ENCODE data around the gene GAS2L1. TPM values are rescaled to one million over a fixed set of nuclear protein-coding genes. Genes with fewer than 3 reads are reported as not detected.

GAS2L1 gene
- total RNA-seq, 1 experiment from 2014 or later, result 6.9 TPM

DNA sequence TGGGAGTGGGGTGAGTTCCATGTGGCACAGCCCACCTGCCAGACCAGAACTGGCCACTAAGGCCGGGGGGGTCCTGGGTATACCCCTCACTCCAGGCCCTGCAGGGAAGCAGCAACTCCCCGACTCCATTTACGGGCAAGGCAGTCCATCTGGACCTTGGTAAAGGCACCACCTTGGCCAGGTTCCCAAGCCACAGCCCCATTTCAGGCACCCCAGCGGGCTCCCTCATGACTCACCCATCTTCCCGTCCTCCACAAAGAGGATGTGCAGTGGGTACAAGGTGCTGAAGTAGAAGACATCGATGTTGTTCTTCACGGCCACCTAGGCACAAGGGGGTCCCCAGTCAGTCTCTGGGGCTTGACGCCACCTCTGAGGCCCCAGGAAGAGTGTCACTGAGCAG lies 24.8 kb downstream of the GAS2L1 start:
- in situ Hi-C loops (cut with HindIII; ENCODE audit: low pct_unique_long_range_greater_than_20kb, low sequenced_read_pairs), result no loop called here
- DNase-seq (ENCODE audit: low read depth, low spot score), result no peak

DNA sequence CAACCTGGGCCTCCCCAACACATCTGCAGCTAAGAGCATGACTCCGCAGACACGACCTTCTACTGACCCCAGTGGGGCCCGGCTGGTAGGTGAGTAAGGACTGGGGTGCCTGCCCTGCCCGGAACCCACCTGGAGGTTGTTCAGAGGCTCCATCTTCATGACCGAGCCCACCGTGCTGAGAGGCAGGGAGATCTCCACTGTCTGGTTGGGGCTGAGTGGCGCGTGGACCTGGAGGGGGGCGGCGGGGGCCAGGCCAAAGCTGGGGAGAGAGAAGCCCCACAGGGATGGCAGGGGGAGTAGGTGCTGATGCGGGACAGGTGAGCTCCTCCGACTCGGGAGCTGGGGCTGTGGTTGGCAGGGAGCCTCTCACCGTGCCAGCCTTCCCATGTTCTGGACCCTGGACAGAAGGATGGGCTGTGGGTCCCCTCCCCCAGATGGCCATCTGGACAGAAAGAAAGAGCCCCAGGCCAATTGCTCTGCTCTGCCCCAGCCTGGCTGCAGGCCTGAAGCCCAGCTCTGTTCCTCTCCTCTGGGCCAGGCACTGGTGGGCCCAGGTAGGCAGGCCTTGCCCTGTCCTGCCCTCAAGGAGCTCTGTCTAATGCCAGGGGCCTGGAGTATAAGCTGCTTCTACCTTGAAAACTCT lies 25.3 kb downstream of the GAS2L1 start:
- in situ Hi-C loops (cut with HindIII; ENCODE audit: low pct_unique_long_range_greater_than_20kb, low sequenced_read_pairs), result no loop called here
- DNase-seq (ENCODE audit: low read depth, low spot score), result no peak

DNA sequence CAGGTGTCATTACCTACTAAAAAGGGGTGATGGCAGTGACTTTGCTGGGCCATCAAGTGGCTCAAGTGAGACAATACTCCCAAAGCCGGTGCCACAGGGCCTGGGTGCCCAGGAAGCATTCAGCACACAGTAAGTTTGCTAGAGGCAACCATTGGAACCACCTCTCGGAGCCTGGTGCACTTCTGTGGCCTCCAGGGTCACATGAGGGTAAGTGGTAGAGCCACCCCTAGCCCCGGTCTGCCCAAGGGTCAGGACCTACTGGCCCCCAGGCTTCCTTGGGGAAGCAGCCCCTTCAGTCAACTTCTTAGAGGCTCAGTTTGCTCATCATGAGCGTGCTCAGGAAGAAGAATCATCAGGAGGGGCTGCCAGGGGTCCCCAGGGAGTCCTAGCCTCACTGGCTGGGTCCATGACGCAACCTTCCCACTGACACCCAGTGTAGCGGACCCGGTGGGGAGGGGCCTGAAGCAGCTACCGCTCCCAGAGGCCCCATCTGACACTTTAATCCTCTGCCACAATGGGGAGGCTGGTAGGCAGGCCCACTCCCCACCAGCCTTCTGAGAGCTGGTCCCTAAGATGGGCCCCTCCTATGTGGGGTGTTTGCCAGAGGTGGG lies 26.5 kb downstream of the GAS2L1 start:
- no peak for DNase-seq (ENCODE audit: low read depth, low spot score)
- in situ Hi-C loops (cut with HindIII; ENCODE audit: low pct_unique_long_range_greater_than_20kb, low sequenced_read_pairs), result no loop called here

DNA sequence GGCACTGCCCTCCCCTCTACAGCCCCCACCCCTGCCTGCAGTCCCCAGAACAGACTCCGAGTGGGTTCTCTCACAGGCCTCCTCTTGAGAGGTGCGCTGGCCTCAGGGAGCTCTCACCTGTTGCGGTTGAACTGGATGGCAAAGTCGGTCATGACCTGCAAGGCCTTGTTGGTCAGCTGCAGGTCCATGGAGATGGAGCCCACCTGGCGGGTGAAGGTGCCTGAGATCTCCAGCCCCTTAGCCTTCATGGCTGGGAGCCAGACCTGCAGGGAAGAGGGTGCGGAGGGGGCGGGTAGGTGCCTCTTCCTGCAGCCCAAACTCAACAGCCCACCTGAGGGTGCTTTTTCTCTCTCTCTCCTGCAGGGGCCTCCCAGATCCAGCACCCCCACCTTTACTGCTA lies 27.7 kb downstream of the GAS2L1 start:
- DNase-seq (ENCODE audit: low read depth, low spot score), result no peak
- in situ Hi-C loops (cut with HindIII; ENCODE audit: low pct_unique_long_range_greater_than_20kb, low sequenced_read_pairs), result no loop called here

DNA sequence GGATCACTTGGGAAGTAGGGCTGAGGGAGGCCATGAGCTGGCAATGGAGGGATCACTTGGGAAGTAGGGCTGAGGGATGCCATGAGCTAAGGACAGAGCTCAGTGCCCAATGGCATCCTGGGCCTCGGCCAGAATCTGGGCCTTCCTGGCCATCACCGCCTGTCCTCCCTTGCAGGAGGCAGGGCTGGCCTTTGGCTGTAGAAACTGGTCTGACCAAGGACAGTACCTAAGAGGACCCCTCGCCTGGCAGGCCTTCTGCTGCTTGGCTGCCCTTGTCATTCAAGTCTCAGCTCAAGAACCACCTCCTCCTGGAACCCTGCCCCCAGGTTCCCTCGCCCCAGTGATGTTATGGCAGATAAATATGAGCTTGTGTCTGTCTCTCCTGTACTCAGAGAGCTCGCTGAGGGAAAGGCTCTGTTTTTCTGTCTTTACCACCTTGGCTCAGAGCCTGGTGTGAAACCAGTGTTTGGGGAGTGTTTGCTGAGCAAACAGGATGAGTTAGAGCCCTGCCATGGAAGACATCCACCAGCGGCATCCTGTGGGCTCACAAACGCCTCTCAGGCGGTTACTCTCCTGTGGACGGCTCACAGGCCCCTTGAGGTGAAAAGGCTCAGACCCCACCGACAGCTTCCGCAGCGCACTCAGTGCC lies 28.4 kb downstream of the GAS2L1 start:
- in situ Hi-C loops (cut with HindIII; ENCODE audit: low pct_unique_long_range_greater_than_20kb, low sequenced_read_pairs), result no loop called here
- no peak for DNase-seq (ENCODE audit: low read depth, low spot score)

DNA sequence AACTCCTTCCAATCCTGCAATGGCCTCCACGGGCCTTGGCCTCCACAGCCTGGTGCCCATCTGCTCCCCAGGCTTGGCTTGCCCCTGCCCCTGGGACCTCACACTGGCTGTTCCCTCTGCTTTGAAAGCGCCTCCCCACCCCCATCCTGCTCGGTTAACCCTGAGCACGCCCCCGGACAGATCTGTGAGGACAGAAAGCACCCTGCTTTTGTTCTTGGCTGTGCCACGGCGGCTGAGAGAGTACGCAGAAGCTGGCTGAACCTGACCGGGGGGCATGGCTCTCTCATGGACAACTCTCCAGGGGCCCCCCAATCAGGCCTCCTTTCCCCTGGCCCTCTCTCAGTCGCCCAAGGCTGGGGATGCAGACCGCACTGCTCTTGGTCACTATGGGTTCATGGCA lies 29.2 kb downstream of the GAS2L1 start:
- no peak for DNase-seq (ENCODE audit: low read depth, low spot score)
- in situ Hi-C loops (cut with HindIII; ENCODE audit: low pct_unique_long_range_greater_than_20kb, low sequenced_read_pairs), result no loop called here

DNA sequence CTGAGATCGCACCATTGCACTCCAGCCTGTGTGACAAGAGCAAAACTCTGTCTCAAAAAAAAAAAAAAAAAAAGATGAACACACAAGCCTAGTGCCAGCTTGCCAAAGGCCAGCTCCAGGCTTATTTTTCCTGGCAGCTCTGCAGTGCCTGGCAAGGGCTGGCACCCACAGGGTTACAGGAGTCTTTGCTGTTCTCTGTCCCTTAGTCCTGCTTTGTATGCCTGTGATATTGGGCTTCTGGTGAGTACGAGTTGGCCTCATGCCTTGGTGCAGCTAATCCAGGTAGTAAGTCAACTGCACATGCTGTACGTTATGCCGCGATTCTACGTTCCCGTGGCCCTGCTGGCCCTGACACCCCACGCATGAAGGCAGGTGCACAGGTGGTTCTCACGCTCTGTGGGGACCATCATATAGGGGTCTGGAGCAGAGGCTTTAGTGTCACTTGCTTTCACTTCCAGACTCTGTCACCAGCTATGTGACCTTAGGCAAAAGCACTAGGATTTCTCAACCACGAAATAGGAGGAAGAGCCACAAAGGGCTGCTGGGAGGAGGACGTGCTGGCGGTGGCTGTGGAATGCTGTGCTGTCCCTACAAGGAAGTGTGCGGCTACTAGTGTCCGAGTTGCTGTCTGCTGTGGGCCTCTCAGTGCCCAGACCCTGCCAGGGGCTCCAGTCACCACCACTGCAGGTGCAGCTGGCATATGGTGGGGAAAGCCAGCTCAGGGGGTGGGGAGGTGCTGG lies 30.5 kb downstream of the GAS2L1 start:
- in situ Hi-C loops (cut with HindIII; ENCODE audit: low pct_unique_long_range_greater_than_20kb, low sequenced_read_pairs), result no loop called here
- no peak for DNase-seq (ENCODE audit: low read depth, low spot score)

DNA sequence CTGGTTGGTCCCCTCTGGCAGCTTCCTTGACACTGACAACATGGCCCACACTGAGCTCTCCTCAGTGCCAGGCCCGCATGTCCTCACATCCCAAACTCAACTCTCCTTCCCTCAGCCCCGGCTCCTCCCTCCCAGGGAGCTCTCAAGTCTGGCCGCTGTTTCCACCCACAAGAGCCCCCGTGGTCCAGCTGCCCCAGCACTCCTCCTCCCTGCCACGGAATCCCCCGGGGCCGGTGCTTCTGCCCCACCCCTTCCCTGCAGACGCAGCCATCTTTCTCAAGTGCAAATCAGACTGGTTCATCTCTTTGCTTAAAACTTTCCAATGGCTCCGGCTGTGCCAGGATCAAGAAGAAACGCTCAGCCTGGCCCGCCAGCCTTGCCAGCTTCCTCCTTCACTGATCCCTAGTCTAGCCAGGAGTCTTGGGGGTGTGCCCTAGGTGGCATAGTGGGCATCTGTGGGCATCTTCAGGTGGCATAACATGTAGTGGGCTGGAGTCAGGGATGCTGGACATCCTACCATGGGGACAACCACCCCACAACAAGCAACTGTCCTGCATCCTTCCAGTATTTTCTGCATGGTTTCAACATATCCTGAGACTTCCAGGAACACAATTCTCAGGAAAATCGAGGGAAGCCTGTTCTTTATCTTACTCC lies 31.3 kb downstream of the GAS2L1 start:
- in situ Hi-C loops (cut with HindIII; ENCODE audit: low pct_unique_long_range_greater_than_20kb, low sequenced_read_pairs), result no loop called here

DNA sequence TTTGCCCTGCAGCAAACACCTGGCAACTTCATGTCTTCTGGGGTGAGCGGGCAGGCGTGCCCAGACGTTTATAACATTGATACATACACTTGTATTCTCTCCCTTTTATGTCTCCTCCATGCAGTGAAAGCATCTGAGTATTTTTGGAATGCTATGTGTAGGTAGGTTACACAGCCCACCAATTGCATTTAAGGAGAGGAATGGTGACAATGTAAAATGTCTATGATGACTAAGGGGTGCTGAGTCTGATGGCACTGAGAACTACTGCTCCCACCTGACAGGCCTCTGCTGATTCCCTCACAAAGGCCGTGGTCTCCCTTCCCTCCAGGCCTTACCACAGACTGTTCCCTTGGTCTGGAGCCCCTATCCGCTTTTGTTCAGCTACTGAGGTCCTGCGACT lies 31.9 kb downstream of the GAS2L1 start:
- in situ Hi-C loops (cut with HindIII; ENCODE audit: low pct_unique_long_range_greater_than_20kb, low sequenced_read_pairs), result no loop called here
- no peak for DNase-seq (ENCODE audit: low read depth, low spot score)

More for the DNA sequence above, 31.3 kb downstream of the GAS2L1 start:
- DNase-seq (ENCODE audit: low read depth, low spot score), result no peak

DNA sequence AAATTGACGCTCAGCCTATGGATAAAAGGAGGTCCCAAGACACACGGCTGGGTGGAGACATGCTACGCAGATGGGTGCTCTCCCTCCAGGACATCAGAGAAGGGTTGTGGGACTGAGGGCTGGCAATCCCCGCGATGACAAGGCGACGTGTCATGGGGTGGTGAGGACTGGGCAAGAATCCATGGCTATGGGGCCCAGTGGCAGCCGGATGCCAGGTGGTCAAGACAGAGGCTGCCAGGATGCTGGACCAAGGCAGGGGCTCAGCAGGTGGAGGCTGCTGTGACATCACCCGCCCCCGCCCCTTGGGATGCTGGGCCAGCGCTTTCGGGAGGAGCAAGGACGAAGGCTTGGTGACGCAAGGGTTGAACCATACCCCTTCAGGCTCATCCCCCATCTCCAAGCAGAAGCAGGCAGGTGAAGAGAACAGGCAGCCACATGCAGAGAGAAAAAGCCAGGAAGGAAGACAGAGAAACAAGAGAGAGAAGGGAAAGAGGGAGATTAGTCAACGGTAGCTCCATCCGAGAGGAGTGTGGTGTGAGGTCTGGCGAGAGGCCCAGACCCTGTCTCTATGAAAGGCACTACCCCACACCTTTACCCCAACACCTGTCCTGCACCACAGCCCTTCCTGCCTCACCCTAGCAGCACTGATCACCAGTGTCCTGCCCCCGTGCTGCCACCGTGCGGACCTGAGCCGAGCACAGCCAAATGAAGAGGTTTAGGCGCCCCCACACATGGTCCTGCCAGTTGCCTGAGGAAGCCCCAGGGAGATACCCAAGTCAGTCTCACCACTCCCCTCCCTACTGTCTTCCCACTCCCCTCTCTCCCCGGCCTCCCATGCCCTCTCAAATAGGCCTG lies 33.2 kb downstream of the GAS2L1 start:
- in situ Hi-C loops (cut with HindIII; ENCODE audit: low pct_unique_long_range_greater_than_20kb, low sequenced_read_pairs), result no loop called here
- DNase-seq (ENCODE audit: low read depth, low spot score), result no peak

DNA sequence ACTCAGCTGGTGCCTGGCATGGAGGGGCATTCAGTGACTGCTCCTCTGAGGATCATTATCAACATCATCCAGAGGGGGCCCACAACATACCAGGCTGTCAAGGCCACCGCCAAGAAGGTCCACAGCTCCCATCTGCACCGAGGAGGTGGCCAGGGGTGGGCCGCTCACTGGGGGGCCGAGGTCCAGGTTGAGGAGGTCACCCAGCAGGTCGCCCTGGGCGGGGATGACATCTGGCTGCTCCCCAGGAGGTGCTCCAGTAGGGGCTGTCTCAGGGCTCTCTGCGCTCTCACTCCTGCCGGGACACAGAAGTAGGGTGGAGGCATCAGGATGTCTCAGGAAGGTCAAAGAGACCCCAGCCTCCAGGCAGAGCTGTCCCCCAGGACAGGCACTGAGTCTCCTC lies 34.1 kb downstream of the GAS2L1 start:
- DNase-seq (ENCODE audit: low read depth, low spot score), result no peak
- in situ Hi-C loops (cut with HindIII; ENCODE audit: low pct_unique_long_range_greater_than_20kb, low sequenced_read_pairs), result no loop called here

DNA sequence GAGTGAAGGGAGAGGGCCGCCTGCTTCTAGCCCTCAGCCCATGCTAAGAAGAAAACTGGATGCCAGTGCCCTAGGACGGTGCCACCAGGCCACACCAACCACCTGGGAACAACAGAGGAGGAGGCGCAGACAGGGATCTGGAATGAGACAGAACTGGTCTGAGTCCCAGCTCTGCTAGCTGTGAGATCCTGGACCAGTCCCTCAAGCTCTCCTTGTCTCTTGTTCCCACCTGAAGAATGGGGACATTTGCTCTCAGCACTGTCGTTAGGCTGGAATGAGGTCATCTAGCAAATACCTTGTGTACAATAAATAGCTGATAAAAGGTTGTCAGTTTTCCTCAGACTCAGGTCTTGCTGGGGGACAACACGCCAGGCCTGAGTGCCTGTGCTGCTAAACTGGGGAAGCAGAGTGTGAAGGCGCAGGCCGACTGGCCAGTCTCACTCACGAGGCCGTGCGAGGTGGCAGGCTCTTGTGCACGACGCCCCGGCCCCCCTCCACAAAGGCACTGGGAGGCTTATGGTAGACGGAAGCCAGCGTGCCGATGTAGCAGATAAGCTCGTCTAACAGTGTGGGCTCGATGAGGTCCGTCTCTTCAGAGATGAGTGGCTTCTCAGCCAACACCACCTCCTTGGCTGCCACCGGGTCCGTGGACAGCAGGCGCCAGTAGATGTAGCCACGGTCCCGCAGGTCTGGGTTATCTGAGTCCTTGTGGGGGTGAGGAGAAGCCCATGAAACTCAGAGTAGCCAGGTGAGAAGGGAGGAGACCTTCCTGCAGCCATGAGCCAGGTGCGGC lies 34.8 kb downstream of the GAS2L1 start:
- DNase-seq (ENCODE audit: low read depth, low spot score), result no peak

DNA sequence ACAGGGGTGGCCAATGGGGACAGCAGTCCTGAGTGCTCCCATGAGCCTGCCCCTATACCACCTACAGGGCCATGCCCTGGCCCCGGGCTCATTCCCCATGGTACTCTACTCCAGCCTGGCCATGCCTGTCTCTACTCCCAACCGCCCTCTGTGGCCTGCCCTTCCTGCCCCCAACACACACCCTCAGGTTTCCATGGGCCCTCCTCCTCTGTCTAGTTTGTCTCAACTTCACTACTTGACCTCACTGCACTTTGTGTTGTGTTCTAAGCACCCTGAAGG lies 35.3 kb downstream of the GAS2L1 start:
- in situ Hi-C loops (cut with HindIII; ENCODE audit: low pct_unique_long_range_greater_than_20kb, low sequenced_read_pairs), result no loop called here
- no peak for DNase-seq (ENCODE audit: low read depth, low spot score)

More for the DNA sequence above, 34.8 kb downstream of the GAS2L1 start:
- in situ Hi-C loops (cut with HindIII; ENCODE audit: low pct_unique_long_range_greater_than_20kb, low sequenced_read_pairs), result no loop called here

DNA sequence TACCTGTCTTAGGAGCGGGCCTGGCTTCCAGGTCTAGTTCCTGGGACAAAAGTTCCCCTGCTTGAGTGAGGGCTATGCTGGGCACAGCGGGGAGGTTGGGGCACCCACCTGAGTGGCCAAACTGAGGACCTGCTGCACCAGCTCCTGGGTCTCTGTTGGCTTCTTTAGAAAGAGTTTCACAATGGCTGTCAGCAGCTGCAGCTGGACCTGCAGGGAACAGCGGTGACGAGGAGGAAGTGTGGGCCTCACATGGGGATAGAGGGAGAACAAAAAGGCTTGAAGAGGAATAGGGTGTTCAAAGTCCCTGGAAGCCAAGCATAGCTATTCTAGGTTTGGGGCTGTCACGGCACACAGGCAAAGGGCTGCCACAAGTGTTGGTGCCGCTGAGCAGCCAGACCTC lies 35.7 kb downstream of the GAS2L1 start:
- DNase-seq (ENCODE audit: low read depth, low spot score), result no peak
- in situ Hi-C loops (cut with HindIII; ENCODE audit: low pct_unique_long_range_greater_than_20kb, low sequenced_read_pairs), result no loop called here

DNA sequence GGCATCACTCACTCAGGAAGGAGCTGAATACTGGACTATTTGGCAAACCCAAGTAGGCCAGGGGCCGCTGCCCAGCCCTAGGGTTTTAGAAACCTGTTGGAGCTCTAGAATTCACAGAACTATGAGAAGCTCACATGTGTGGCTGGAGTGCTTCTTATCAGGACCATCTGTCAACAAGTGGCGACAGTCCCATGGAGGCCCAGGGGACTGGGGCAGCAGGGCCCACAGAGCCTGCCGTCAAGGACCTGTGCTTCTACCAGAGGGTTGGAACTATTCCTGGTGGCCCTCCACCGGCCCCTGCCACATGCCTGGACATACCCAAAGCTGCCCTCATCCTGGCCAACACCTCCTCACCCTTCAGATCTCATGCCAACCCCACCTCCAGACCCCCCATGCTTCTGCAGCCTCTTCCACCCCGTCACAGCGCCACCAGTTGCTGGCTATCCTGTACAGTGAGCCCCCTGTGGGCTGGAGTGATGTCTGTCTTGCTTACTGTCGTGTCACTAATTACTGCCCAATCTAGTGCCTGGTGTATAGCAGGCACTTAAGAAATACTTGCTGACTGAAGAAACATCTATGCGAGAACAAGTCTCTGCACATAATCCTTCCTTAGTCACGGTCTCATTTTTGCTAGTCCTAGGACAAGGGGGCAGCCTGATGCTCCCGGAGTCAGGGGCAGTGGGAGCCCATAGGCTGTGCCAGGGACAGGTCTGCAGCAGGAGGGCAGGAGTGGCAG lies 36.3 kb downstream of the GAS2L1 start:
- no peak for DNase-seq (ENCODE audit: low read depth, low spot score)
- in situ Hi-C loops (cut with HindIII; ENCODE audit: low pct_unique_long_range_greater_than_20kb, low sequenced_read_pairs), result no loop called here

DNA sequence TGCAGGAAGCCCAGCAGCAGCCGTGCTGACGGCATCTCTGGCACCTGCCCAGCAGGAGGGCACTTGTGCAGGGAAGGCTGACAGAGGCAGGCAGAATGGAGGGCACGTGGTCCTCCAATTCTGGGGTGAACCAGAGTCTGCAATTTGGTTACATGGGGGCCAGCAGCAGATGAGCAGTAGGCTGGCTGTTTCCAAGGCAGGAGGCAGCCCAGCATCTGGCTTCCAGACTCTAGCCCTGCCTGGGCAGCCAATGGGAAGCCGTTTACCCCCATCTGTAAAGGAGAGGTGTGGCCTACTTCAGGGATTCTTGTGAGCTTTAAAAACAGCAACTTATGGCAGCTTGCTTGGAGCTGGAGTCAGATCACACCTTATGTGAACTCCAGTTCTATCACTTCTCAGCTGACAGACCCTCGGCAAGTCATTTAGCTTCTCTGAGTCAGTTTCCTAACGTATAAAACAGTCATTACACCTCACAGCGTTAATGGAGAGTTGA lies 36.9 kb downstream of the GAS2L1 start:
- no peak for DNase-seq (ENCODE audit: low read depth, low spot score)
- in situ Hi-C loops (cut with HindIII; ENCODE audit: low pct_unique_long_range_greater_than_20kb, low sequenced_read_pairs), result no loop called here

Data from SK-MEL-5 (cell line).